ENCODE measurements around the gene ZNF547.

The ZNF547 gene

DNA sequence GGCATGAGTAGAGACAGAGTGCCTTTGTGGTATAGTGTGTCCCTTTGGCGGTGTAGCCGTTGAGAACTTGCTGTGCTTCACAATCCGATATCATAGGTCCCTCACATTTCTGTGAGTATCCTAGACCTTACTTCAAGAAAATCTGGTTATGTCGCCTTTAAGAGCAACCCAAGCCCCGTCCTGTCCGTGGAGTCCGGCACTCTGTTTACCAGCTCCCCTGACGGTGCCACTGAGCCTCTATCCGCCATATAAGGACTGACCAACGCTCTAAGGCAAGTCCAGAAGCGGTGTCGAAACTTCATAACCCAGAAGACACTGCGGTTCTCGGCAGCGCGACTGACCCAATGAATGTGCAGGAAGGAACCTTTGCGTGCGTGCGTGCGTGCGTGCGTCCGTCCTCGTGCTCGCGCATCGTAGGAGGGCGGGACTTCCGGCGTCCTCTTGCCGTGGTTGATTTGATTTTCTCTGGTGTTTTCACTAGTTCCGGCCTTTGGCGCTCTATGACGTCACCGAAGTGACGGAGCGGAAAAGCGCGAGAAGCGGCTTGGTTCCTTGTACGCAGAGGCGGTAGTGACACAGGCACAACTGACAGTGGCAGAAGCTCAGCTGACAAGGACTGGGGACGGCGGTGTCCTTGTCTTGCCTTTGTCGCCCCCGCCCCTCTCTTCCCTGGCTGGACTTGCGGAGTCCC, at the start of gene ZNF547, which contains the start of gene TRAPPC2B:
Gene ZNF547, plus strand, starts transcription at position 555 of the 691 bp plus-strand sequence. CDS start 5,005 bp downstream, outside the sequence.
Gene TRAPPC2B, plus strand, starts transcription at position 555 of the 691 bp plus-strand sequence. CDS start 1,283 bp downstream, outside the sequence.
- in situ Hi-C loops (cut with MboI; ENCODE audit: low sequenced_read_pairs), result no loop called here

DNA sequence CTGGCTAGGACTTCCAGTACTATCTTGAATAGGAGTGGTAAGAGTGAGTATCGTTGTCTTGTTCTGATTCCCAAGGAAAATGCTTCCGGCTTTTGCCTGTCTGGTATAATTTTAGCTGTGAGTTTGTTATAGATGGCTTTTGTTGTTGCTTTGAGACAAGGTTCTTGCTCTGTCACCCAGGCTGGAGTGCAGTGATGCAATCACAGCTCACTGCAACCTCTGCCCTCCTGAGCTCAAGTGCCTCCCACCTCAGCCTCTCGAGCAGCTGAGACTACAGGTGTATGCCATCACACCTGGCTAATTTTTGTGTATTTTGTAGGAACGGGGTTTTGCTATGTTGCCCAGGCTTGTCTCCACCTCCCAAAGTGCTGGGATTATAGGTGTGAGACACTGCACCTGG, 49.2 kb upstream of the ZNF547 start:
- in situ Hi-C loops (cut with MboI; ENCODE audit: low sequenced_read_pairs), result no loop called here

- in situ Hi-C loops (cut with MboI; ENCODE audit: low sequenced_read_pairs), result no loop called here
Measured at GRCh38 chr19:57317503-57317902, 45.8 kb upstream of the ZNF547 start.

DNA sequence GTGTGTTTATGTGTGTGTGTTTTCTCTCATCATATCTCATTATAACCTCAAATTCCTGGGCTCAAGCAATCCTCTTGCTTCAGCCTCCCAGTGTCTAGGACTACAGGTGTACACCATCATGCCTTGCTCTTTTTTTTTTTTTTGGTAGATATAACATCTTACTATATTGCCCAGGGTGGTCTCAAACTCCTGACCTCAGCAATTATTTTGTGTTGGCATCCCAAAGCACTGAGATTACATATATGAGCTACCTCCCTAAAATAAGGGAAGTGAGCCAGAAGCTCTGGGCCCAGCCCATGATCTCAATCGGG, 43.5 kb upstream of the ZNF547 start:
- in situ Hi-C loops (cut with MboI; ENCODE audit: low sequenced_read_pairs), result no loop called here

DNA sequence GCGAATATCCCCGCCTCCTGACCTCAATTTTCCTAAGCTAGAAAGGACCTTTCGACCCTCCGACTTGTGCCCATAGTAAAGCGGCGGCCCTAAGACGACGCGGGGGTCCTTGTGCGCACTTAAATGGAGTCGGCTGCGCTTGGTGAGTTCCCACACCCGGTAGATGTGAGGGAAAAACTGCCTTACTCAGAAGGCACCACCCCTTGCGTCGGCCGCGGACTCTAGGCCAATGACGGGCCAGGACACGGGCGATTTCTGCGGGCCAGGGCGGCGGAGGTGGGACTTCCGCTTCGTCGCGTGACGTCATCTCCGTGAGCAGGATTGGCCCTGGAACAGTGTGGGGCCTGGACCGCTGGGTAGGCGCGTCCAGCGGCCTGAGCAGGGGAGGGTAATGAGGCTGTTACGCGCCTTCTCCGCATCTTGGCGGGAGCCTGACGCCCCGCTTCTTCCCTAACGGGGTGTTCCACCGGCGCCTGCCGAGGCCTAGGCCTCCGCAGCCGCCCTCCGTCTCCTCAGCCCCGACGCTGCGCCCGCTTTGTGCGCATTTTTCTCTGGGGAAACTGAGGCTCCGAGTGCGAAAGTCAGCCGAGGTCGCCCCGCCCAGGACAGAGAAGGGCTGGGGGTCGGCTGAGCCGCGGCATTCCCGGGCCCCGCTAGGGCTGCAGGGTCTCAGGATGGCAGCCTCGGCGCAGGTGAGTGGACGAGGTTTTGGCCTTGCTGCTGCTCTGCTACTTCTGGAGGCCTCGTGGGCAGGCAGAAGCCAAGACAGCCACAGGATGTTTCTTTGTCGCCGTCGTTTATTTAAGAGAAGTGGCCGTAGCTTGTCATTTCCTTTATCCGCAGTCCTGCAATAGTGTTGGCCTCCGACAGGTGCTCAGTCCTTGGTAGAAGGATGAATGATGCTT, 42.9 kb upstream of the ZNF547 start, which contains the start of gene ZNF543:
Gene ZNF543, plus strand, starts transcription at position 293 of the 905 bp plus-strand sequence. Its CDS starts 382 bp downstream, at position 675.
- in situ Hi-C loops (cut with MboI; ENCODE audit: low sequenced_read_pairs), result no loop called here

DNA sequence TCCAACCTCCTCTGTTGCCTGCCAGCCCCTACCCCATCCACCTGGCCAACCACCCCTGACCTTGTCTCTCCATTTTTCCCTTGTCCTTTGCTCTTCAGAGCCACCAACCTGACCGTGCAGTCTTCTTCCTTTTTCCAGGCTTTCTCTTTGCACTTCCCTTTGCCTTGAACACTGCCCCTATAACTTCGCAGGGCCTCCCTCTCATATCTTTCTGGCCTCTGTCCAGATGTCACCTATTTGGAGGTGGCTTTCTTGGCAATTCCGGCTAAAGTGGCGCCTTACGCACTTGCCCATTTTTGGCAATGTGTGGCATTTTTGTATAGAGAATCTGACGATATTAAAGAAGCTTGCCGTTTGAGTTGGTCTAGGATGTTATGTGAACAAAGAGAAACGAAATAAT, 42.2 kb upstream of the ZNF547 start:
- in situ Hi-C loops (cut with MboI; ENCODE audit: low sequenced_read_pairs), result no loop called here

DNA sequence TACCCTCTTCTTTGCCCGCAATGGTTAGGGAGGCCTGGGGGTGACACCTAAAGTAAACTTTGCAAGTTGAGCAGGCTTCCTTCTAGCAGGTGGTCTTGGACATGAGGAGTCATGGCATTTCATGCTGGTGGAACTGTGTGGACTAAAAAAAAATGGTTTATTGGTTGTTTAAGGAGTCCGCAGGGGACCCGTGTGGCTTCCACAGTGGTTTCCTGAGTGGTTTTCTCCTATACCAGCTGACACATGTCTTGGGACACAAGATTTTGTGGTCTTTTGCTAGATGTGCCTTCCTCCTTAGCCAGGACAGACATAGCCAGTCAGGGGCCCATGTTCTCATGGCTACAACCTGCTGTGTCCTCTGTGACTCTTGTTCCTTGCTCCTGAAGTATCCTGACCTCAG, 41.6 kb upstream of the ZNF547 start:
- in situ Hi-C loops (cut with MboI; ENCODE audit: low sequenced_read_pairs), result no loop called here

DNA sequence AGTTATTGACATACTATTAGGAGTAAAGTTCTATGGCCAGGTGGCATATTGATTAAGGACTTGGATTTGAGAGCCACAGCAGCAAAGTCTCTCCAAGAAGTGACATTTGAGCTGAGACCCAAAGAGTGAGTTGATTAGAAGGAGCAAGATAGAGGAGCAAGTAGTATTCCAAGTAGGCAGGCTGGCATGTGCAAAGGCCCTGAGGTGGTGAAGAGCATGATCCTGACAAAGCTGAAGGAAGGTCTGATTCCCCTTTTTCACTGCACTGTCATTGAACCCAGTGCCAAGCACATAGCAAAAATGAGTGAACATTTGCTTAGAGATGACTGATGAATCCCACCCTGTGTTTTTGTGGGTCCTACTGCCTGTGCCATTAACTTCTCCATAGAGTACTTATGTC, 38.4 kb upstream of the ZNF547 start:
- in situ Hi-C loops (cut with MboI; ENCODE audit: low sequenced_read_pairs), result no loop called here

DNA sequence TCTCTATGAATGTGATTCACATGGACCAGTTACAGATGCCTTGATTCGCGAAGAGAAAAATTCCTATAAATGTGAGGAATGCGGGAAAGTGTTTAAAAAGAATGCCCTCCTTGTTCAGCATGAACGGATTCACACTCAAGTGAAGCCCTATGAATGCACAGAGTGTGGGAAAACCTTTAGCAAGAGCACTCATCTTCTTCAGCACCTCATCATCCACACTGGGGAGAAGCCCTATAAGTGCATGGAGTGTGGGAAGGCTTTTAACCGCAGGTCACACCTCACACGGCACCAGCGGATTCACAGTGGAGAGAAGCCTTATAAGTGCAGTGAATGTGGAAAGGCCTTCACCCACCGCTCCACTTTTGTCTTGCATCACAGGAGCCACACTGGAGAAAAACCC, 35.4 kb upstream of the ZNF547 start:
- in situ Hi-C loops (cut with MboI; ENCODE audit: low sequenced_read_pairs), result no loop called here

DNA sequence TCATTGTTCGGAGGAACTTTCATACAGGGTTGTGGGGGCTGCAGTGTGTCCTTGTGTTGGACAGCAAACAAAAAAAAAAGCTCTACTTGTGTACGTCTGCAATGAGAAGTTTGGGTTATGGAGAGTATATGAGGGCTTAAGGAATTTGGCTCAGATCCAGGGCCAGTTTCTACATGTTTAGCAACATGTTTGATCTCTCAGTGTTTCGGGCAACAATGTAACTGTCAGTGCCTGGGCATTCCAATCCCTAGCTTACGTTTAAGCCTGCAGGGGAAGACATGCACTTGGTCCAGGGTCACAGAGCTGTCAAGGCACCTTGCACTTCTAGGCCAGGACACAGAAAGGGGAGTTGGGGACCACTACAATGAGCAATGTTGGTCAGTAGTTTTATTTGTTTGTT, 29.2 kb upstream of the ZNF547 start:
- in situ Hi-C loops (cut with MboI; ENCODE audit: low sequenced_read_pairs), result no loop called here

GRCh38 chr19:57338877-57339276, 24.5 kb upstream of the ZNF547 start:
- in situ Hi-C loops (cut with MboI; ENCODE audit: low sequenced_read_pairs), result no loop called here

GRCh38 chr19:57342582-57342981, 20.8 kb upstream of the ZNF547 start:
- in situ Hi-C loops (cut with MboI; ENCODE audit: low sequenced_read_pairs), result no loop called here

- in situ Hi-C loops (cut with MboI; ENCODE audit: low sequenced_read_pairs), result no loop called here
Measured at GRCh38 chr19:57348136-57348535, 15.2 kb upstream of the ZNF547 start.

DNA sequence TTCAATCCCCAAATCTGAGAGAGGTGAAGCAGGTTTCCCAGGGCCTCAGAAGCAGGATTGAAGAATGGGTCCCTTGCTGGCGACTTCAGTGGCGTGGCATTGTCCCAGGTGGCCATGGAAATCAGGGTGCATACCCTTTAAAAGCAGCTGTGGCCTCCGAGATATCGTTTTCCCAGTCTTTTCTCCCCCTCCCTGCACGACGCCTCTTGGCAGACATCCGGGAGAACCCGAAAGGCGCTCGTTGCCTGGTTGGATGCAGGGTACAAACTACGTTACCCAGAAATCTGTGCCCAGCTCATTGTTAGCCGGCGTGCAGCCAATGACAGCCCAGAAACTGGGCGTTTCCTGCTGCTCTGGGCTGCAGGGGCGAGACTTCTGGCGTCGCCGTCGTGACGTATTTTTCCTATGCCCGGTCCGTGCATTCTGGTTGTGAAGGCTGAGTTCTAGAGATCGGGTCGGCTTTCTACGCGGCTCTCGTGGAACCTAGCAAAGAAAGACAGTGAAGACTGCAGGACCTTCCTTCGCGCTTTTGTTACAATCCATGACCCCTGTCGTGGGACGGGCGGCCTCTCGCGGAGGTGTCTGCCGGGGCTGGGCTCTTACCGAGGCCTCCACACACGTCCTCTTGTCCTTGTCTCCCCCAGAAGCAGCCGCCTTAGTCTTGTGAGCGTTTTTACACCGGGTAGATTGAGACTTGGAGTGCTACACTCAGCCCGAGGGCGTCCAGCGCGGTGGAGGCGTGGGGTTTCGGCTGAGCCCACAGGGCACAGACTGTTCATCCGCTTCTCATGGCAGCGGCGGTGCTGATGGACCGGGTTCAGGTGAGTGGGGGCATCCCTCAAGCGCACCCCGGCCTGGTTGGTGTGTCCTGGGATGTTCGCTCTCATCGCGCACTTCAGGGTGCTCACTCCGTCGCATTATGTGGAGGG, 12.2 kb upstream of the ZNF547 start, which contains the start of gene ZNF304:
Gene ZNF304, plus strand, starts transcription at position 395 of the 929 bp plus-strand sequence. Its CDS starts 394 bp downstream, at position 789.
- in situ Hi-C loops (cut with MboI; ENCODE audit: low sequenced_read_pairs), result no loop called here

DNA sequence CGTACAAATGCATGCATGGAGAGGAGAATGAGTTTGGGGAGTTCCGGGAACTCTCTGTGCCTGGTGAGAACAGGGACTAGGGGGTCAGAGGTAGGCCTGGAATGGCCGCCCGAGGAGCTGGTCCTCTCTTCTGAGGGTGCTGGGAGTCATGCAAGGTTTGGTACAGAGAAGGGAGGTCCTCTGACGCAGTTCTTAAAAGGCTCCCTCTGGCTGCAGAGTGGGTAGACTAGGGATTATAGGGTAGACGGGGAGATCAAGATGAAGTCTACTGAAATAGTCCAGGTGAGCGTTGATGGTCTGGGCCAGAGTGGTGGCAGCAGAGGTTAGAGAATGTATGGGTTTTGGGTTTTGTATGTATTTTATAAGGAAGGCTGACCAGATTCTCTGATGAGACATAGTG, 11.5 kb upstream of the ZNF547 start:
- in situ Hi-C loops (cut with MboI; ENCODE audit: low sequenced_read_pairs), result no loop called here

- in situ Hi-C loops (cut with MboI; ENCODE audit: low sequenced_read_pairs), result no loop called here
Measured at GRCh38 chr19:57355916-57356315, 7.4 kb upstream of the ZNF547 start.

DNA sequence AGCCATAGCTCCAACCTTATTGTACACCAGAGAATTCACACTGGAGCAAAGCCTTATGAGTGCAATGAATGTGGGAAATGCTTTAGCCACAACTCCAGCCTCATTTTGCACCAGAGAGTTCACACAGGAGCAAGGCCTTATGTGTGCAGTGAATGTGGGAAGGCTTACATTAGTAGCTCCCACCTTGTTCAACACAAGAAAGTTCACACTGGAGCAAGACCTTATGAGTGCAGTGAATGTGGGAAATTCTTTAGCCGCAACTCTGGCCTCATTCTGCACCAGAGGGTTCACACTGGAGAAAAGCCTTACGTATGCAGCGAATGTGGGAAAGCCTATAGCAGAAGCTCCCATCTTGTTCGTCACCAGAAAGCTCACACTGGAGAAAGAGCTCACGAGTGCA, 5.9 kb upstream of the ZNF547 start:
- in situ Hi-C loops (cut with MboI; ENCODE audit: low sequenced_read_pairs), result no loop called here

DNA sequence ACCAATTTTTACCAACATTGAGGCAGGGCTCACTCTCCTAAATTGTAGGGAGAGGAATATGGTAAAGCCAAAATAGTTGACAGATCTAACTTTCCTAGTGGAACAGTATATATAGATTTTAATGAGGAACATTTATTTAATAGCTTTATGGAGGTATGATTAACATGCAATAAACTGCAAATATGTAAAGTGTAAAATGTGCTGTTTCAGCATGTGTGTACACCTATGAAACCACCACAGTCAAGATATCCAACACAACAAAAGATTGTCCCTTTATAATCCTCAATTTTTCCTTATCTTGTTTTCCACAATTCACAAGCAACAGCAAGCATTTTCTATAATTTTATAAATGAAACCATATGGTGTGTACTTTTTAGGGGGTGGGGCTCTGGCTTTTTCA, 4.1 kb upstream of the ZNF547 start:
- in situ Hi-C loops (cut with MboI; ENCODE audit: low sequenced_read_pairs), result no loop called here

GRCh38 chr19:57362419-57362818, 932 bp upstream of the ZNF547 start:
- in situ Hi-C loops (cut with MboI; ENCODE audit: low sequenced_read_pairs), result no loop called here

GRCh38 chr19:57363688-57364181, 384 bp downstream of the ZNF547 start:
- in situ Hi-C loops (cut with MboI; ENCODE audit: low sequenced_read_pairs), result no loop called here

DNA sequence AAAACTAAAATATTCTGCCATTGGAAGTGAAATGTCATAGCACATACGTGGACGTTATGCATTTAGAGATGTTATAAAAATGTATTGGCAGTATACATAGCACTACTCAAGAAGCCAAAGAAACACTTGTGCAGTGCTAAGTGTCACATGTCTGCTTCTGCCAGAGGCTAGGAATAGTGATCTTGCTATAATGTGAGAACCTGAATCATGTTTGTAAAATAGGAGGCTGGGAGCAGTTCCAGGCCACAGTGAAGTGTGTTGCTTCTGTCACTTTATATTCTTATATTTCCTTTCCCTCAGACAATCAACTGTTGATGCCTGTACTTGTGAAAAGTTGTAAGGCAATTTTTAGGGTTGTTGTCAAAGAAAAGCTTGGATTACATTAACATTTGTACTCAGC, 3.4 kb downstream of the ZNF547 start:
- in situ Hi-C loops (cut with MboI; ENCODE audit: low sequenced_read_pairs), result no loop called here
